HG02852 (cell line): Measurements from ENCODE around the gene PCGF2.
"Not testable (repeated sequence)": the region's sequence is repeated elsewhere in the genome, so short reads cannot be mapped to it uniquely, and the experiment has no call there.

Source experiments
- ATAC-seq: cut with Tn5 transposase; IDR thresholded peaks from one replicate; pipeline ENCODE4 v1.9.1; 2021; ENCODE audit warnings: mild to moderate bottlenecking, moderate library complexity; ENCODE audit not compliant: unreplicated experiment

The PCGF2 gene

DNA sequence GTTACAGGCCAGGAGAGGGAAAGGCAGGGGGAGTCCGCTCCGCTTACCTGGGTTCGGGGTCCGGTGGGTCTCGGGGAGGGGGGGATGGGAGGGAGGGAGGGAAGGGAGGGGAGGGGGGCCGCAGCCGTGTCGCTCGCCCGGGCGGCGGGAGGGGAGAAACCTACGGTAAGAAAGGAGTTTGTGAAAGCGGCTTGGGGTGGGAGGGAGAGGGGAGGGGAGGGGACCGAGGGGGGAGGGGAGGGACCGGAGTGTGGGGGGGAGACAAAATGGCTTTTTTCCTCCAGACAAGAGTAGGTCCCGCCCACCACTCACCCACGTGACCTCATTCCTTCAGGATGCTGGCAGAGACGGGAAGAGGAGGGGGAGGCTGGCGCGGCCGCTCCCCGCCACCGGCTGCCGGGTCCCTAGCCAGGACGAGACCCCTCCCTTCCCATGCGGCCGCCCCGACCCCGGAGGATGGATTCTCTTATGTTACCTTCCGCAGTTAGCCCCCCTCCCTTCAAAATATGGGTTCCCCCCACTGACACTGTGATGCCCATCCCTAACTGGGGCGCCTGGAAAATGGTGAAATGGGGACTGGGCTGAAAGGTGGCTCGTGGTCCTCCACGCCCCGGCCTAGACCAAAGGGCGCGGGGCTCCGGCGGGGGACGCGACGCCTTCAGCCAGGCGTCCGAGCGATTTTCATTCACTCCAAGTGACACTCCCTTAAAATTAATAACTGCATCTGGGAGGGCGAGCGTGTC is at the start of gene PCGF2:
Gene PCGF2, minus strand, starts transcription at position 188 of the 743 bp plus-strand sequence. CDS start 7,934 bp downstream, outside the sequence.
- no peak for ATAC-seq

DNA sequence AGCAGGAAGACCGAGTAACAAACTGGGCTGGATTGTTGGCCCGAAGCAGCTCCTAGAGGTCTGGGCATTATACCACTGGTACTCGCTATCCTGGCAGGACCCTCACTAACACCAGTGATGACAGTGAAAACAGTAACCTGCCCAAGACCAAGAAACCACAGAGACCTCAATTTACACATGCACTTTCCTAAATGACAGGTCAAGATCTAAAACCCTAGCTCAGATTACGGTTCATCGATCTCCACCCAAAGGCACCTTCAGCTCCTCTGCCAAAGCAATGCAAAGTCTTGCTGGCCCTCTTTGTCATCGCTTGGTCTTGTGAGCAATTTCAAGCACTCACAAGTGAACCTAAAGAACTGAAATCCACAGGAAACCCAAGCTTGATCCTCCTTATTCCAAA is 49.7 kb upstream of the PCGF2 start:
- no peak for ATAC-seq

DNA sequence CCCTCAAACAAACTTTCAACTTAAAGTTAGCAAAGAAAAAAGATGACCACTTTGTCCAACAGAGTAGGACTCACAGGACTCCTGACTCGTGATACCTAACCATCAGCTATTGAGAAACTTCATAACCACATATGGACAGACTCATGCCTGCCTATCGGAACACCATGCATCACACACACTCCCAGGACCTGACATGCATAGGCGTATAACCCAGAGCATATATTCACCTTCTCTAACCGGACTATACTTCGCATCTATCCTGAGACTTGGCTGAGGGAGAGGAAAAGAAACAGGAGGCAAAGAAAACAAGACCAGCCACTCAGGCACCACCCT is 49.0 kb upstream of the PCGF2 start:
- no peak for ATAC-seq

DNA sequence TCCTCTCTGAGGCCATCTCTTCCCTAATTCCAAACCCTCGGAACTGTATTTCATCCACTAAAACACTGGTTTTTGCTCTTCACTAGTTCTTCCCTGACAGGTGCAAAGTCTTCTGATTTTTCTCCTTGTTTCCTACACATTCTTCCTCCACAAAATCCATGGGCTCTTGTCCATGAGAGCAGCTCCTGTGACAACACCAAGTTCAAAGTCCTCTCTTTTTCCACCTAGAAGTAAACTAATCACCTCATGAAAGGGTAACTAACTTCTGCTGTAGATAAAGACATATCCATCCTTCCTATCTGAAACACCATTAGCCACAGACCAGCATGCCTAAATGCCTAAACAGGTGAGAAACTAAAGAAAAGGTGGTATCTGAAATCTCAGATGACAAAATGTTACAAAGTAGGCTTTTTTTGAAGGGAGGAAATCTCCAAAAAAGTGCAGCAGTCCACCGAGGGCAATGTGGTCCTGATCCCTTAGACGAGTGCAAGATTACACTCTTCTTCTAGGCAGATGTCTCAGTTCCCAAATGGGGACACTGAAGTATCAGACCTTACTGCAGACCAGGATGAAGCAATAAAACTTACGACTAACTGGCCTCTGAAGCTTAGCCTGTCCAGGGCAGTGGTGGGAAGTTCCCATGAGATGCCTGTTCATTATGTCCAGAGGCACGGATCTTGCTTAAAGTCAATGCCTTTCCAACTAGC is 48.5 kb upstream of the PCGF2 start:
- ATAC-seq: no peak

DNA sequence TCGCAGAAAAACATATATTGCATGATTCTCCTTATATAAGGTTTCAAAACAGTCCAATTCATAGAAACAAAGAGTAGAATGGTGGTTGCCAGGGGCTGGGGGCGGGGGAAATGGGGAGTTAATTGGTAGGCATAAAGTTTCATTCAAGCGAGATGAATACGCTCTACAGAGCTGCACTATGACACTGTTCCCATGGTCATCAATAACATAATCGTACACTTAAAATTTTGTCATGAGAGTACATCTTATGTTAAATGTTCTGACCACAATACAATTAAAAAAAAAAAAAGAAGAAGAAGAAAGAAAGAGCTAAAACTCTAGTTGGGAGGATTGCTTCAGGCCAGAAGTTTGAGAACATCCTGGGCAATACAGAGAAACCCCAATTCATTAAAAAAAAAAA is 46.1 kb upstream of the PCGF2 start:
- ATAC-seq: no peak

DNA sequence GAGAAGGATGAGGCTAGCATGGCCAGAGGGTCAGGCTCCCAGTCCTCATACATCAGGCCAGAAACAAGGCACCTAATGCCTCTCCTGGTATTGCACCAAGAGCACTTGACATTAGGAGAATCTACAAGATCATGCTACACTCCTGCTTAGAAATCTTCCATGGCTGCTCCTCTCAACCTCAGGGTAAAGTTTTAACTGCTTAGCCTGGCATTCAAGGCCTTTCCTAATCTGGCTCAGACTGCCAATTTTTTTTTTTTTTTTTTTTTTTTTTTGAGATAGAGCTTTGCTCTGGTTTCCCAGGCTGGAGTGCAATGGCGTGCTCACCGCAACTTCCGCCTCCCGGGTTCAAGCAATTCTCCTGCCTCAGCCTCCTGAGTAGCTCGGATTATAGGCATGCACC is 43.0 kb upstream of the PCGF2 start:
- no peak for ATAC-seq

DNA sequence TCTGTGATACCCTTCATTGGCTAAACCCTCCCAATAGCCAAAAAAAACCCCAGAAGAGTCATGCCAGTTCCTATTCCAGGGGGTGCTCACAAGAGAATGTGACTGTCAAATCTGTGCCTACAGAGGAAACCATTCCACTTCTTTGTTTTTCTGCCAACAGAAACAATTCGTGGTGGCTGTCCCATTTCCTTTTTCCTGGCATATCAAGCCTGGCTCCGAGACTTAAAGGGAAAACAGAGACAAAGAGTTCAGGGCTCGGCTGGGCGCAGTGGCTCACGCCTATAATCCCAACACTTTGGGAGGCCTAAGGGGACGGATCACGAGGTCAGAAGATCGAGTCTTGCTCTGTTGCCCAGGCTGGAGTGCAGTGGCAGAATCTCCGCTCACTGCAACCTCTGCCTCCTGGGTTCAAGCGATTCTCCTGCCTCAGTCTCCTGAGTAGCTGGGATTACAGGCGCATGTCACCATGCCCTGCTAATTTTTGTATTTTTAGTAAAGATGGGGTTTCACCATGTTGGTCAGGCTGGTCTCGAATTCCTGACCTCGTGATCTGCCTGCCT is 42.1 kb upstream of the PCGF2 start:
- not testable (repeated sequence) for ATAC-seq

DNA sequence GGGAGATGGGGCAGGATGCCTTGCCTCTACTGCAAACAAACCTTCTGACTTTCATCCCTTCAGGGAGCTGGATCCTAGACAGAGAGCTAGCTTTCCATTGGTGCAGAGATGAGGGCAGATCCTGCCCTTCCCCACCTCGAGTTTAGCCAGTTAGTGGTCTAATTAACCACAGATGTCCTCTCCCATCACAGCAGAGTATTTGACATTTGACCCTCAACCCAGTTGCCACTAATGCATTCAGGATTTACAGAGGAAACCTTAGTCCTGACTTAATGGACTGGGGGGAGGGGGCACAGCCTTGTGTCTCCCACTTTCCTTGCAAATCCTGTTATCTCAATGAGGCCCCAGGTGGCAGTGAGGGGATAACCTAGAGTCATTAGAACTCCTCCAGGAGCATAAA is 41.0 kb upstream of the PCGF2 start:
- ATAC-seq: no peak

DNA sequence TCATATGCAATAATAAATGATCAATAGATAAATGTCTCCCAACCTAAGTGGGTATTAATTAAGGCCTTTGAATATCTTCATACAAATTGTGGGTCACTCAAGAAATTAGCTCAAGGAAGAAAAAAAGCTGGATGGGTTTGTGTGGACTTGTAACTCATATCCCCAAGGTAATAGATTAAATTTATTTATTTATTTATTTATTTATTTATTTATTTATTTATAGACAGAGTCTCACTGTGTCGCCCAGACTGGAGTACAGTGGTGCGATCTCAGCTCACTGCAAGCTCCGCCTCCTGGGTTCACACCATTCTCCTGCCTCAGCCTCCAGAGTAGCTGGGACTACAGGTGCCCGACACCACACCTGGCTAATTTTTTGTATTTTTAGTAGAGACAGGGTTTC is 39.9 kb upstream of the PCGF2 start:
- ATAC-seq: not testable (repeated sequence)

DNA sequence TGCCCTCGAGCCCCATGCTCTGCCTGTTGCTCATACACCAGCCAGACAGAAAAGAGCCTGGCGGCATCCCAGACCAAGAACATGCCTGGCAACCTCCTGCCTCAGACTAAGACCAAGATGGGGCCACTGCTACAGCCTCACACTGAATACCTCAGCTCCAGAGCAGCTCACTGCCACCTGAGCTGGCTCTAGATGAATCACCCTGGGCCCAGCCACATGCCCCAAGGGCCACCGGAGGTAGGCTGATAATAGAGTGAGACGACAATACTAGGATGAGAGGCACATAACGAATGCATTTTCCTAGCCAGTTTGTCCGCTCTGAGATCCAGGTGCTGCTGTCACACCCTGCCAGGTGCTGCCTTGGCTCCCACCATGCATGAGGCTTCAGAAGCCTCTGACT is 38.2 kb upstream of the PCGF2 start:
- ATAC-seq: no peak

DNA sequence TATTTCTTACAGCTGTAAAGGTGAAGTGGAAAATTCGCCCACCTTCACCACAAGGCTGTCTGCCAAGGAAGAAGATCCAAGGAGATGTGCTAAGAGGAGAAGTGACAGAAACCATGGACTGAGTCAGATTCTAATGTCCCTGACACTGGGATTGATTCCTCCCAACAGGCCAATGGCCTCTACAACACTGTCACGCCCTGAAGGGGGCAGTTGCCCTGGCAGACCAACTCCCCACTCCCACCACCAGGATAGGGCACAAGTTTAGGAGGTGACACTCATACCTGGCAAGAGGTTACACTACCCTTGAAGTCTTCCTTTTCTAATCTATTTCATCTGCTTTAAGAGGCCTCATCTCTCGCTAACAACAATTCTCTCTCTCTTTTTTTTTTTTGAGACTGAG is 35.1 kb upstream of the PCGF2 start:
- ATAC-seq: no peak

DNA sequence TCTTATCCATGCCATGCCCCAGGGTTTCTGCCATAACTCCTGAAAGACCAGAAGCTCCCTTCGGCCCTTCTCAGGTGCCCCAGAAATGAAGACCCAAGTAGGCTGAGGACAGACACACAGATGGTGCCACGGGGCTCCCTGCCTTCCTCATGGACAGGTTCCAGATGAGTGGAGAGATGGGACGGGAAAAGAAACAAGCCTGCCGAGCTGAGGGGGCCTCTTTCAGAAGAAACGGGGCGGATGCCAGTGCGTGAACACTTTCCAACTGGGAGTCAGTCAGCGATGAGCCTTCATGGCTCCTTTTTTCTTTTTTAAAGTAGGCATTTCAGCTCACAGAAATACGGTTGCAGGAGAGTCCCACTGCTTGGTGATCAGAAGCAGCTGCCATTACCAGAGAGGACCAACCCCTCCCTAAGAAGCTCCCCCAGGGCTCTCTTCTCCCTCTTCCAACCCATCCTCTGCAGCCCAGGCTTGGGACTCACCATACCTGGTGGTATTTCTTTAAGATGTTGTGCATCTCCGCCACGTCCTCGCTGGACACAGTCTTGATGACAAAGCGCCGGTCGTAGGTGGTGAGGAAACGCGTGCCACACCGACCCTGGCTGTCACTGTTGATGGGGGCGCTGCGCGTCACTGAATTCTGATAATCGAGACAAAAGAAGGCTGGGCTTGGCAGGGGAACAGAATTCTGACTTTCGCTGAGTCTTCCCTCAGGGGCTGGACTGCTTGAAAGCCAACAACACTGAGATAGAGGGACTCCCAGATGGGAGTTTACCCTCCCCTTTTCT is 32.0 kb upstream of the PCGF2 start:
- no peak for ATAC-seq

DNA sequence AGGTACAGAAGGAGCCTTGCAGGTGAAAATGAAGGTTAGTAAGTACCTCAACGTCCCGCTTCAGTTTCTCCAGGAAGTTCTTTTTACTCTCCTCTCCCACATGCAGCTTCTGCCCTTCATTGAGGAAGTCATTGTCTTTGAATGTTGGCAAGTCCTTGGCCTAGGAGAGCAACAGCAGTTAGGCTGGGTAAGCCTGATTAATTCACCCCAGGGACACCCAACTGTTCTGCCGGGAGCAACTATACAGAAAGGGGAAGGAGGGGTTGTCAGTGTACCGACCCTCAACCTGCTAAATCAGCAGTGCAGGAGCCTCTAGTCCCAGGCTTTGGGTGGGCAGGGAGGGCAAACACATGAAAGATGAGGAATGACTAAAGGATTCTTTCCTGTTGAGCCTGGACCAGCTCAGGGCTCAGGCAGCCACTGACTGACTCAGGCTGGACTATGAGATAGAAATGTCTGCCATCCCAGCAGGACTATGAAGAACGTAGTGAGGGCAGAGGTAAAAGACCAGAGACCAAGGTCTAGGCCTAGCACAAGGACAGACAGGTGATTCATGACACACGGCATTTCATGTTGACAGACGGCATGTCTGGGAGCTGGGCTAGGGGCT is 29.6 kb upstream of the PCGF2 start:
- no peak for ATAC-seq

DNA sequence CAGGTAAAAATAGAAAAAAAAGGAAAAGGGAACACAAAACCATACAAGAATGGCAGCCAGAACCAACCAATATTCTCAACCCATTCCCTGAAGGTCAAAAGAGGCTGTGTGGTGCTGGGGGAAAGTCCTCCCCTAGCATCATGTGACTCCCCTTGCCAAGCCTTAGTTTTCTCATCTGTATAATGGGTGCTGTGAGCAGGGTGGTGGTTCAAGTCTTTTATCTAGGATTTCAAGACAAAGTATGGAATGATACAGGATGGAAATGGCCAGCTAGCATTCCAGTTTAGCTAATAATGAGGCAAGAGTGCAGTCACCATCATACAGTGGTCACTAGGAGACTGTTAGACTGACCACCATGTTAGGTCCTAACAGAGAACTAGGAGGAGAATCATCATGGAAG is 25.1 kb upstream of the PCGF2 start:
- ATAC-seq: no peak

DNA sequence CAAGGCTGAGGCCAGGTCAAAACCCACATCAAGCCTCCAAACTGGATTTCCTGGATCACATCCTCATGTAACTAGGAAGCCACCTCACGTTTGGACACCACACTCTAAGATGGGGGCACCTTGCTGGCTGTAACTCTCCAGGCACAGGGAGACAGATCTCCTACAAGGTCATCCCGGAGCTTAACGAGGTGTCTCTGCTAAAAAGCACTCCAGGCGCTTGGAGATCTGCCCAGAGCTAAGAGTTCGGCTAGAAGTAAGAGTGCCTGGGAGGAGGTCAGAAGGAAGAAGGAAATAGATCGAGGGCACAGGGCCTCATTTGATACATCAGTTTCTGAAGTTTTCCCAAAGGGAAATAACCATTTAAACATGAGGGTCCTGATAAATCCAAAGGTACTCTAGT is 20.3 kb upstream of the PCGF2 start:
- no peak for ATAC-seq

DNA sequence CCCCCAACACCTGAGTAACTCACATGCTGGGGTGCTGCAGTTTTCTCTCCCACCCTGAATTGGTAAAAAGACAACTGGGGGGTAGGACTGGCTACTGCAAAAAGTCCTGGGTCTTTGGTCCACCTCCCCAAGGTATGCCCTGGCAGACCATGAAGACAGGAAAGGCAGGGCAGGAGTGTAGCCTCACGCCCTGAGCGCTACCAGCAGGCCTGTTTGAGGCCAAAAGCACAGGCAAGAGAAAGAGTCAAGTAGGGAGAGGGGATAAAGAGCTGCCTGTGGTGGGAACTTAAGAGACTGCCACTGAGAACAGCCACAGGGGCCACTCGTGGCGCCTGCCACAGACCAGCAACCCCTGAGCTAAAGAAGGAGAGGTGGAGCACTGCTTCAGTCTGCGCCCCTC is 18.2 kb upstream of the PCGF2 start:
- ATAC-seq: no peak

DNA sequence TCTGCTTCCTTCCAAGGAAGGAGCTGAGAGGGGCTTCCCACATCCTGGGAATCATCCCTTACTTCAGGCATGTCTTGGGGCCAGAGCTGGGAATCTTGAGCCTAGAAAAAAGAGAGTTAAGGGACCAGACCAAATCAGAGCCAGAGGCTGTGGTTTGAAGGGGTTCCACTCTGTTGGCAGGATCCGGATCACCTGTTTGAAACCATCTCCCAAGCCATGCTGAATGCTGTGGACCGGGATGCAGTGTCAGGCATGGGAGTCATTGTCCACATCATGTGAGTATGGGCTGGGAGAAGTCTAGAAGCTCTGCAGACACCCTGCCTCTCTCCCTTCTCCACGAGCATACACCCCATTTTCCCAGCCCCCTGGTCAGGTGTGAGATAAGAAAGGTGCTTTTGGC is 14.1 kb upstream of the PCGF2 start:
- no peak for ATAC-seq

DNA sequence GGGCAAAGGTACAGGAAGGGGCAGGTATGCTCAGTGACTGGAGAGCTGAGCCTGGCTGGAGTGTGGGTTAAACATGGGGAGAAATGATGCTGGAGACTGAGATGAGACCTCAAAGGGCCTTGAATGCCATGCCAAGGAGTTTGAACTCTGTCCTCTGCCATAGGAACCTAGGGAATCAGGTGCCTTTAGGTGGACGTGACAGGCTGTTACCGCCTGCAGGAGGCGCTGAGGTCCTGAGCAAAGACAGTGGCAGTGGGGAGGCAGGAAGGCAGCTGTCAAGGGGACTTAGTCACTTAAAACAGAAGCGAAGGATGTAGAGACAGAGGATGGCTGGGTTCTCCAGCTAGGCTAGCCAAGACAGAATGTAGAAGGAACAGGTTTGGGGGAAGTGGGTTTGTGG is 13.5 kb upstream of the PCGF2 start:
- no peak for ATAC-seq

DNA sequence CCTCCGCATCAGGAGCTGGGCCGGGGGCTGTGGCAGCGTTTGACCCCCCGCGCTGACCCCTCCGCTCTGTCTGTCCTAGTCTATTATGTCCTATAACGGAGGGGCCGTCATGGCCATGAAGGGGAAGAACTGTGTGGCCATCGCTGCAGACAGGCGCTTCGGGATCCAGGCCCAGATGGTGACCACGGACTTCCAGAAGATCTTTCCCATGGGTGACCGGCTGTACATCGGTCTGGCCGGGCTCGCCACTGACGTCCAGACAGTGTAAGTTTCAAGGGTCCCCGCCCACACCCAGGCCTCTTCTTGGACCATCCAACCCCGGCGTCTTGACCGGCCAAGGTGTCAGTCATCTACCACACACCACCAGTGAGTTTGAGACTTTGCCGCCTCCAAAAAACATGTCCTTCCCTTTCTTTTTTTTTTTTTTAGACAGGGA is 5.0 kb upstream of the PCGF2 start:
- no peak for ATAC-seq

DNA sequence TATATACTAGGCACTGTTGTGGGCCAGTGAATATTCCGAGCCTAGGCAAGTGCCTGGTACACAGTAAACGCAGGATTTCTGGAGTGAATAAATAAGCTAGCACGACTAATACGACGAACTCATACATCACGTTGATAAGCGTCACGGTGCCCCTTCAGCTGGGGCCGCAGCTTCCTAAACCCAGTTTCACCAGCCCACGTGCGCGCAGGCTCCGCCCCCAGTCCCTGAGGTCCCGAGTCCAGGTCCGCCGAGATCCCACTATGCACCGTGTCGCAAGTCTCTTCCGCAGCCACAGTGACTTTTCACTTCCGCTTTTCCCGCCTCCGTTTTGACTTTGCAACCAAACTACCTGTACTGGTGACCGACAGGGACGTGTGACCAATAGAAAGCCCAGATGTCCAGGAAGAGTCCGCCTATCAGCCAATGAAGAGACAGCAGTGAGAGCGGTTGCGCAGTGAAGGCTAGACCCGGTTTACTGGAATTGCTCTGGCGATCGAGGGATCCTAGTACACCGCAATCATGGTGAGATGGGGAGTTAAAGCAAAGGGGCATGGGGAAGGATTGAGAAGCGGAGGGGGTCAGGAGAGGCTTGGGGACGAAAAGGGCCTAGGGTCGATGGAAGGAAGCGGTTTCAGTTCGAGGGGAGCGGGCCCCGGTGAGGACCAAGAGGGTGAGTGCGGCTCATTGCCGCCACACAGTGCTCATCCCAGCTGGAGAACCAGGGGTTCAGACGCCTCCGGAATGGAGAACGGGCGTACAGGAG is 4.4 kb upstream of the PCGF2 start, which contains the start of gene PSMB3:
Gene PSMB3, plus strand, starts transcription at position 434 of the 763 bp plus-strand sequence. Its CDS starts 86 bp downstream, at position 520.
- ATAC-seq: peak; percentile 82
